SK-N-DZ (cell line): ENCODE results near the gene PATJ.
"Not testable (repeated sequence)": the region's sequence is repeated elsewhere in the genome, so short reads cannot be mapped to it uniquely, and the experiment has no call there.

ENCODE experiments used
- DNase-seq: peaks from one replicate; pipeline ENCODE4 v3.0.0-alpha.2; 2015; ENCODE audit warnings: low spot score

The PATJ gene

DNA sequence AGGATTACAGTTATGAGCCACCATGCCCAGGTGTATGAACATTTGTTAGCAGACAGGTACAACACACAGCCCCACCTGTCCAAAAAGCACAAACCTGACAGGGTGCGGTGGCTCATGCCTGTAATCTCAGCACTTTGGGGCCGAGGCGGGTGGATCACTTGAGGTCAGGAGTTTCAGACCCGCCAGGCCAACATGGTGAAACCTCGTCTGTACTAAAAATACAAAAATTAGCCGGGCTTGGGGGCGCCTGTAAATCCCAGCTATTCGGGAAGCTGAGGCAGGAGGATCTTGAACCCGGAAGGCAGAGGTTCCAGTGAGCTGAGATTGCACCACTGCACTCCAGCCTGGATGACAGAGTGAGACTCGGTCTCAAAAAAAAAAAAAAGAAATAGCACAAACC, 428.1 kb downstream of the PATJ start:
- not testable (repeated sequence) for DNase-seq

DNA sequence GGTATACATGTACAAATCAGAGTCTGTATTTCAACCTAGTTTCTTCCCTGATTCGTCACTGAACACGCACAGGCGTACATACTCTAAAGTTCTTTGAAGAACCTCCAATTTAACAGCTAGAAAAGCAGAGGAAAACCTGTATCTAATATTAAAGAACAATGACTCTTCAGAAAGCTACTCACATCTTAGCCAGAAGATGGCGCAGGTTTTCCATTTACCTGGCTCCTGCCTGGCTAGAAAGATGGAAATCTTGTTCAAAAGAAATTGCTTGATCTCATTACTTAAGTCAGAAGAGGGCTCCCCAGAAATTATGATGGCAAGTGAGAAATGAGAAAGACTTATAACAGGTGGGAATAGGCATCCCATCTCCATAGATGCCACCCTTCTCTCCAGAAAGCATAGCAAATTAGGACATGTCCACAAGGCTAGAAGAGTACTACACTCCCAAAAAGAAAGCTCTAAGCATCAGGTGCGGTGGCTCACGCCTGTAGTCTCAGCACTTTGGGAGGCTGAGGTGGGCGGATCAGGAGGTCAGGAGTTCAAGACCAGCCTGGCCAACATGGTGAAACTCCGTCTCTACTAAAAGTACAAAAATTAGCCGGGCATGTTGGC, 433.4 kb downstream of the PATJ start:
- peak; percentile 68 for DNase-seq

DNA sequence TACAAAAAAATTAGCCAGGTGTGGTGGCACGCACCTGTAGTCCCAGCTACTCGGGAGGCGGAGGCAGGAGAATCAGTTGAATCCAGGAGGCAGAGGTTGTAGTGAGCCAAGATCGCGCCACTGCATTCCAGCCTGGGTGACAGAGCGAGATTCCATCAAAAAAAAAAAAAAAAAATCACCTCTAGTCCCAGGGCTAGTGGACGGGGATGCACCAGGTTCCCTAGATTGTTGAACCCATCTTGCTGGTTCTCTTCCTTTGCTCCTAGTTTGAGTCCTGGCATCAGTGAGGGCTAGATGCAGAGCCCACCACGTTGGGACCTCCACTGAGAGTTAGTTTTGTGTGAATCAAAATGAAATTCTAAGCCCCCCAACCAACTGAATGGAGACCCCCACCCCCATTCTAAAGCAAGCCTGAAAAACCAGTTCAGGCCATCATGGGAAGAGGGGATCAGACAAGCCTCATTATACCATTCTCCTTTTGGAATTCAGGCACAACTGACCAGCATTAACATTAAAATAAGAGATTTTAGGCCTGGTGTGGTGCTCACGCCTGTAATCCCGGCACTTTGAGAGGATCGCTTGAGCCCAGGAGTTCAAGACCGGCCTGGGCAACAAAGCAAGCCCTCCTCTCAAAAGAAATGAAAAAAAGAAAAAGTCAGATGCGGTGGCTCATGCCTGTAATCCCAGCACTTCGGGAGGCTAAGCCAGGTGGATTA, 434.5 kb downstream of the PATJ start:
- no peak for DNase-seq

DNA sequence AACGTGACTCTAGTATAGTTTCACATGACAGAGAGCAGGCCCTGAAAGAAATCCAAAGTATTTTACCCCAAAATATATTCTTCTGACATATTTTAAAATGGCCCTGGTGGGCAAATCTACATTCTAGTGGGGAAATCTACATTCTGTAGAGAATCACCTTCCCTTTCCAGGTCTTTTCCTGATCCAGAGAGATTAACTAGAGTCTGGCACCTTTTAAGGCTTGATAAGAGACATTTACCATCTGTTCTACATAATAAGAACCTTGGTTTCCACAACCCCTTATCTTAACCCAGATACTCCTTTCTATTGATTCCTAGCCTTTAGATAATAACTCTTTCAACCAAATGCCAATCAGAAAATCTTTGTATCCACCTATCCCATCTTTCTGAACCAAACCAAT, 435.3 kb downstream of the PATJ start:
- no peak for DNase-seq

DNA sequence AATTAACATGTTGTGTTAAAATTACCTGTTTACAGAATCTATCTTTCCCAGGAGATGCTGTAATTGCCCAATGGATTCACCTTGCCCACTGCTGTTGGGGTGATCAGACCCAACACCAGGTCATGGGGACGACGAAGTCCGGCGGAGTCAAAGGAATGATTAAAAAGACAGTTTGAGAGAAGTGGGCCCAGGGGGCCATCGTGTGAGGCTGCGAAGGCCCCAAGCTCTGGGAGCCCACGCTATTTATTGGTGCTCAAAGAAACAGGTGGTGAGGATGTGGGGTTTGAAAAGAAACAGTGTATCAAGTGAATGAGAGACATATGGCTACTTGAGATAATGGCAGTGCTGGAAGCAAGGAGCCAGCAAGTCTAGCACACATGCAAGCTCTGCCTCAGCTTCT, 436.1 kb downstream of the PATJ start:
- DNase-seq: no peak

DNA sequence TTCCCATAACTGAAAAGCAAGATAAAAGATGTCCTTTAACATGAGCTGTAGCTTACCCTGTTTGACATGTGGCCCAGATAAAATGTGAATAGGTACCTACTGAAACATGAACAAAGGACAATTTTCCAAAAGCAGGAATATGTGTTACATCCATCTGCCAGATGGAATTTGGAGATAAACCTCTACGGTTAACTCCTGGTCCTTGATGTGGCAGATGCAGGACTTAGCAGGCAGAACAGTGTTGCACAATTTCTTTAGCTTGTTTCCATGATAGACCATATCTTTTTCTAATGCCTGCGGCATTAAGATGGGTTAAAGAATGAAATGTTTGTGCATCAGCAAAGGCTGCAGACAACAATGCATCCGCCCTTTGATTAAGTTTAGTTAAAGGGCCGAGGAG, 437.8 kb downstream of the PATJ start:
- DNase-seq: peak; percentile 63

DNA sequence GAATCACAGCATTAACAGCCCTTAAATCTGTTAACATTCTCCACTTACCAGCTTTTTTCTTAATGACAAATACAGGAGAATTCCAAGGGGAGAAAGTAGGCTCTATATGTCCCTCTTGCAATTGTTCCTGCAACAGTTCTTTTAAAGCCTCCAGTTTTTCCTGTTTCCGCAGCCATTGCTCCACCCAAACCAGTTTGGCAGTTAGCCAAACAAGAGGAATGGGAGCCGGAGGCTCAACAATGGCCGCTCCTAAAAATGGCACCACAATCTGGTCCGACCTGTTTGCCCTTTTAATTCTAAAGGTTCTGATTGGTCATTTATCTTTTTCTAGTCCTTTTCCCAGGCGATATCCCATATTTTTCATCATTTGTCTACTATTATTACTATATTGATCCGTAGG, 438.4 kb downstream of the PATJ start:
- no peak for DNase-seq

DNA sequence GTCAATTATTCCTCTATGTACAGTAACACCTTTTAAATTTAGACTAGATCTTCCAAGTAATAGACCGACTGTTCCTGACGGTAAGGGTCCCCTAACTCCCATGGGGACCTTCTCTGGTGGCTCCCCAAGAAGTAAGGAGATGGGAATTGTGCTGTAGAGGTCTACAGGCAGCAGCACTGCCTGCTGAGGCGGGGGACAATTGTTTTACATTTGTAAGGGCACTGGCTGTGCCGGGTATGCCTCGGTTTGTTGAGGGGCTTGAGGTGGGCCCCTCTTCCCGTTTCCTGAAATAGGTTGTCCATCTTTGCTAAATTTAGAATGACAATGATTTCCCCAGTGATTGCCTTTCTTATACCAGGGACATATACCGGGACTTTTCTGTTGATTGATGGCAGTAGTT, 439.3 kb downstream of the PATJ start:
- DNase-seq: no peak

DNA sequence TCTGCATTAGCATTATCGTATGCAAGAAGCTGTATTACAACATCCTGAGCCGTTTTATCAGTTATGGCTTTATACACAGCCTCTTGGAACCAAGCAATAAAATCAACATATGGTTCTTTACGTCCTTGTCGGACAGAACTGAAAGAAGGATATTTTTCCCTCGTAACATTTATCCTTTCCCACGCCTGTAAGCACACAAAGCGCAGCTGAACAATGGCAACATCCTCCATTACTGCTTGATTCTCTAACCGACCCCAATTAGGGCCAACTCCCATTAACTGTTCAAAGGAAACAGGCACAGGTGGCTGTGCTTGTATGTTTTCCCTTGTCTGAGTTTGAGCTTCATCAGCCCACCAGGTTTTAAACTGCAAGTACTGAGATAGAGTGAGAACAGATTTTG, 439.9 kb downstream of the PATJ start:
- not testable (repeated sequence) for DNase-seq

DNA sequence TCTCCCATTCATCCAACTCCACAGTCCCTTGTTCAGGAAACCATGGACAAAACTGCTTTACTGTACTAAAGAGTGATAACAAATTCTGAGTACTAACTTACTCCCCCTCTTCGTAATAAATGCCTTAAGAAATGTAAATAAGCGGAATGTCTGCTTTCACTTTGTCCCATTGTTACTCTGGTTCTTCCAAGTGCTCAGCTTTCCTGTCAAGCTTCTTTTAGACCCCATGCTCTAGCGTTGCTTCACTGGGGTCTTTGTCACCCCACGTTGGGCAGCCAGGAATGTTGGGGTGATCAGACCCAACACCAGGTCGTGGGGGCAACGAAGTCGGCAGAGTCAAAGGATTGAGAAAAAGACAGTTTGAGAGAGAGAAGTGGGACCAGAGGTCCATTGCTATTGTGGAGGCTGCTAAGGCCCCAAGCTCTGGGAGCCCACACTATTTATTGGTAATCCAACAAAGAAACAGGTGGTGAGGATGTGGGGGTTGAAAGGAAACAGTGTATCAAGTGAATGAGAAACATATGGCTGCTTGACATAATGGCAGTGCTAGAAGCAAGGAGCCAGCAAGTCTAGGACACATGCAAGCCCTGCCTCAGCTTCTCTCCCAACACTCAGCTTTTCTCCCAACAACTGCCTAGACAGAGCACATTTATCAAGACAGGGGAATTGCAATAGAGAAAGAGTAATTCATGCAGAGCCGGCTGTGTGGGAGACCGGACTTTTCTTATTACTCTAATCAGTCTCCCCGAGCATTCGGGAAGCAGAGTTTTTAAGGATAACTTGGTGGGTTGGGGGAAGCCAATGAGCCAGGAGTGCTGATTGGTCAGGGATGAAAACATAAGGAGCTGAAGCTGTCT, 441.1 kb downstream of the PATJ start:
- DNase-seq: not testable (repeated sequence)

DNA sequence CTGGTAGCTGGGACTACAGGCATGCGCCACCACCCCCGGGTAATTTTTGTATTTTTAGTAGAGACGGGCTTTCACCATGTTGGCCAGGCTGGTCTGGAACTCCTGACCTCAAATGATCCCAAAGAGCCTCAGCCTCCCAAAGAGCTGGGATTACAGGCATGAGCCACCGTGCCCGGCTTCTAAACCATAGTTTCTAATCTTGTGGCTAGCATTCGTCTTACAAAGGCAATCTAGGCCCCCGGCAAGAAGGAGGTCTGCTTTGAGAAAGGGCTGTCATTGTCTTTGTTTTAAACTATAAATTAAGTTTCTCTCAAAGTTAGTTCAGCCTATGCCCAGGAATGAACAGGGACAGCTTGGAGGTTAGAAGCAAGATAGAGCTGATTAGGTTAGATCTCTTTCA, 442.1 kb downstream of the PATJ start:
- no peak for DNase-seq

DNA sequence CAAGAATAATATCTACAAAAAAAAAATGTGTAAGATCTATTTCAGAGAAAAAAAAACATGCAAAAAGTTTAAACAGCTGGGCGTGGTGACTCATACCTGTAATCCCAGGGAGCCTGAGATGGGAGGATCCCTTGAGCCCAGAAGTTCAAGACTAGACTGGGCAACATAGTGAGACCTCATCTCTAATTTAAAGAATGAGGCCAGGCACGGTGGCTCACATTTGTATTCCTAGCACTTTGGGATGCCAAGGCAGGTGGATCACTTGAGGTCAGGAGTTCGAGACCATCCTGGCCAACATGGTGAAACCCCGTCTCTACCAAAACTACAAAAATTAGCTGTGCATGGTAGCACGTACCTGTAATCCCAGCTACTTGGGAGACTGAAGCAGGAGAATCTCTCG, 443.0 kb downstream of the PATJ start:
- not testable (repeated sequence) for DNase-seq

DNA sequence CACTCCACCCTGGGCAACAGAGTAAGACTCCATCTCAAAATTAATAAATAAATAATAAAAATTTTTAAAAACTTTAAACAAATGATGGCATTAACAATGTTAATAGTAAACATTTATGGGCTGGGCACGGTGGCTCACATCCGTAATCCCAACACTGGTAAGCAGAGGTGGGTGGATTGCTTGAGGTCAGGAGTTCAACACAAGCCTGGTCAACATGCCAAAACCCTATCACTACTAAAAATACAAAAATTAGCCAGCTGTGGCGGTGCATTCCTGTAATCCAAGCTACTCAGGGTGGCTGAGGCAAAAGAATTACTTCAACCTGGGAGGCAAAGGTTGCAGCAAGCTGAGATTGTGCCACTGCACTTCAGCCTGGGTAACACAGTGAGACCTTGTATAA, 443.4 kb downstream of the PATJ start:
- DNase-seq: no peak

DNA sequence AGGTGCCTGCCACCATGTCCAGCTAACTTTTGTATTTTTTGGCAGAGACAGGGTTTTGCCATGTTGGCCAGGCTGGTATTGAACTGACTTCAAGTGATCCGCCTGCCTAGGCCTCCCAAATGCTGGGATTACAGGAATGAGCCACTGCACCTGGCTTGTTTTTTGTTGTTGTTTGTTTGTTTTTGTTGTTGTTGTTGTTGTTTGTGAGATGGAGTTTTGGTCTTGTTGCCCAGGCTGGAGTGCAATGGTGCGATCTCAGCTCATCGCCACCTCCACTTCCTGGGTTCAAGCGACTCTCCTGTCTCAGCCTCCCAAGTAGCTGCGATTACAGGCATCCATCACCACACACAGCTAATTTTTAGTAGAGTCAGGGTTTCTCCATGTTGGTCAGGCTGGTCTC, 445.3 kb downstream of the PATJ start:
- no peak for DNase-seq

DNA sequence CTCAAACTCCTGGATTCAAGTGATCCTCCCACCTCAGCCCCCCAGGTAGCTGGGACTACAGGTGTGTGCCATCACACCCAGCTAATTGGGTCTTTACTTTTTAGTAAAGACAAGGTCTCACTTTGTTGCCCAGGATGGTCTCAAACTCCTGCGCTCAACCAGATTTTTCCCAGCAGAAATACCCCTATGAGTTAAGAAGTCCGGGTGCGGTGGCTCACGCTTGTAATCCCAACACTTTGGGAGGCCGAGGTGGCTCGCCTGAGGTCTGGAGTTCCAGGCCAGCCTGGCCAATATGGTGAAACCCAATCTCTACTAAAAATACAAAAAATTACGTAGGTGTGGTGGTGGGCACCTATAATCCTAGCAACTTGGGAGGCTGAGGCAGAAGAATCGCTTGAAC, 445.8 kb downstream of the PATJ start:
- no peak for DNase-seq

DNA sequence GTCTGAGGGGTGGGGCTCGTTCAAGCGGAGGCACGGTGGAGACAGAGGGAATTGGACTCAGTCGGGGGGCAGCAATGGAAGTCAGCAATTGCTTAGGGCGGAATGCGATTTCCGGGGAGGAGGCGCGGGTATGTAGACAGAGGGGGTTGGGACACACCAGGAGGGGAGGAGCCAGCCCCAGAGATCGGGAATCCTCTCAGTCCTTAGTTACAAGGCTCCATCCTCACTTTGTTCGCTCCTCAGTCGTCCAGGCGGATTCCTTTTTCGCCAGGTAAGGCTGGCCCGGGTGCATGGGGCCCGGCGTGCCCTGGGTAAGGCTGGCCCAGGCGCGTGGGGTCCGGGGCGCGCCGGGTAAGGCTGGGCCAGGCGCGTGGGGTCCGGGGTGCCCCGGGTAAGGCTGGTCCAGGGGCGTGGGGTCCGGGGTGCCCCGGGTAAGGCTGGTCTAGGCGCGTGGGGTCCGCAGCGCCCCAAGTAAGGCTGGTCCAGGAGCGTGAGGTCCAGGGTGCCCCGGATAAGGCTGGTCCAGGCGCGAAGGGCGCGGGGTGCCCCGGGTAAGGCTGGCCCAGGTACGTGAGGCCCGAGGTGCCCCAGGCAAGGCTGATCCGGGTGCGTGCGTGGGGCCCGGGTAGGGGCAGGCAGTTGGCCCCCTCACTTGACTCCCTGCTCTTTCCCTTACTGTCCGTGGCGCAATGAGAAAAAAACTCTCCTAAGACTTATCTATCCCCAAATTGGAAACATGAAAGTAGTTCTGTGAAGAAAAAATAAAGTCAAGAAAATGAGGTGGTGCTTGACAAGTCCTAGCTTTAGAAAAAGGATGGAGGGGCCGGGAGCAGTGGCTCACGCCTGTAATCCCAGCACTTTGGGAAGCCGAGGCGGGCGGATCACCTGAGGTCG, 452.6 kb downstream of the PATJ start, which contains the start of gene L1TD1:
Gene L1TD1, plus strand, starts transcription at position 199 of the 894 bp plus-strand sequence. CDS start 11,780 bp downstream, outside the sequence.
- DNase-seq: no peak

DNA sequence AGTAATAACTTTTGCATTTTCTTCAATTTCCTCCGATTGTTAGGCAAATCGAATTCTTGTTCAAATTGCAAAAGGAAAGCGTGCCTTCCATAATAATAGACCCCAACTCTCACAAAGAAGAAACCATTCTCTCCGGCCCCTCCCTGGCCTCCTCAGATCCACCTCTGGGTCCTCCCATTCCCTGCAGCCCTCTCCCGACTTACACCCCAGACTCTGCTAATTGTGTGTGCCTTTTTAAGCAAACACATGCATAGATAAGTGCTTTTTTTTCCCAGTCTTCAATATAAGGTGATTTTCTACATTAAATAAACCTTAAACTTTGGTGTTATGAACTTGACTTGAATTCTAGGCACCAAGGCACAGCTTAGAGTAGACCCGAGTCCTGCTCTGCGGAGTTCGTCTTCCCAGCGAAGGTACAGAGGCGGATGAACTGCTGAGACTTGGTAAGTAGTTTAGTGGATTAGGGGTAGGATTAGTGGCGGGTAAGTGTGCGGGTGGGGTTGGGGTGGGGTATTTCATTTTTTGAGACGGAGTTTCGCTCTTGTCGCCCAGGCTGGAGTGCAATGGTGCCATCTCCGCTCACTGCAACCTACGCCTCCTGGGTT, 453.9 kb downstream of the PATJ start:
- no peak for DNase-seq

DNA sequence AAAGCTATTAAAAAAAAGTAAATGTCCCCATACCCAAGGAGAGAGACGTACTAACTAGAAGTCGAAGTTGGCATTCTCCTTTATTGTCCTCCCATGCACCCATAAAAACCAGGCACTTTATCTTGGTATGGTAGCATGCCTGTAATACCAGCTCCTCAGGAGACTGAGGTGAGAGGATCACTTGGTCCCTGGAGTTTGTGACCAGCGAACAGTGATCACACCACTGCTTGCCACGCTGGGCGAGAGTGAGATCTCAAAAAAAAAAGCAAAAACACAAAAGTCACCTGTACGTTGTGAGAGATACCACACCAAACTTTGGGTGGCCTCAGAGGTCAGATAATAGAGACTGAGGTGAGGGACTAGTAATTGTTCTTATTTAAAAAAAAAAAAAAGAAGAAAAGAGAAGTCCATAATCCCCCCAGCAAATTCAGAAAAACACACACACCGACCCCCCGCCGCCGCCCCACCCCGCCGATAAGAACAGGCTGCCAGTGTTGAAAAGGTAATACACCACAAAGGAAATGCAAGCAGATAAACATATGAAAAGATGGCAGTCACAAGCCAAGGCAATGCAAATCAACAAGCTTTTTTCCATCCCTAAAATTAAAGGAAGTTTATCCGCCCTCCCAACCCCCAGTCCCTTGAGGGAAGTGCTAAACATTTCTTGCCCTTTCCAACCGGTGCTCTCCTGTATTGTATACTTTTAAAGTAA, 455.9 kb downstream of the PATJ start:
- no peak for DNase-seq

DNA sequence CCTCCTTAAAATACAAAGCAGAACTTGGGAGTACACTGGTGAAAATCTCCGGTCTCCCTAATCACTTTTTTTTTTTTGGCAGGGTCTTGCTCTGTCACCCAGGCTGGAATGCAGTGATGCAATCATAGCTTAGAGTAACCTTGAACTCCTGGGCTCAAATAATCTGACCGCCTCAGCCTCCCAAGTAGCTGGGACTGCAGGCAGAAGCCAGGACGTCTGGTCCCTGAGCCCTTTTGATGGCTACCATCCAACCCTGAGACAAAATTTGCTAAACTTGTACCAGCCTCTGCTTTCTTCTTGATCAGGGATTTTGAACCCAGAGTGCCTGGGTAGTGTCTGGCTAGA, 456.5 kb downstream of the PATJ start:
- DNase-seq: no peak

DNA sequence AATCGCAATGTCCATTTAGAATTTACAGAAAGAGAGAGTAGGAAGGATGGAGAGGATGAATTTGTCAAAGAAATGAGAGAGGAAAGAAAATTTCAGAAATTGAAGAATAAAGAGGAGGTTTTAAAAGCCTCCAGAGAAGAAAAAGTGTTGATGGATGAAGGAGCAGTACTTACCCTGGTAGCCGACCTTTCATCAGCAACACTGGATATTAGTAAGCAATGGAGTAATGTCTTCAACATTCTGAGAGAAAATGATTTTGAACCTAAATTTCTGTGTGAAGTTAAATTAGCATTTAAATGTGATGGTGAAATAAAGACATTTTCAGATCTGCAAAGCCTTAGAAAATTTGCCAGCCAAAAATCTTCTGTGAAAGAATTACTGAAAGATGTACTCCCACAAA, 464.9 kb downstream of the PATJ start:
- no peak for DNase-seq

DNA sequence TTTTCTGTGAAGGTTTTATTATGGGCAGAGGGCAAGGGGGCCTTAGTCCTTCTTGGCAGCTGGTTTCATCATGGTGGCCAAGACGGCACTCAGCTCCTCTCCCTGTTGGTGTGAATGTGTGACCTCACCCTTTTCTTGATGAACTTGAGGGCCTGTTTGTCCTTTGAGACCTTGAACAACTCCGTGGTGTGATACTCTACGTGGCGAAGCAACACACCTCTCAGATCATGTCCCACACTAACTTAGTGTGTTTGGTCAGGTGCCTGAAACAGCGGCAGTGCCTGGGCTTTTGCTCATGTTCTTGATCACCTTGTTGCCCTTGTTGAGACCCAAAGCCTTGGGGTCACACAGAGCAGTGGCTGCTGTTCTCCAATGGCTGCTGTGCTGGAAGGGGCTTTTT, 465.8 kb downstream of the PATJ start:
- DNase-seq: no peak
